Esophagus squamous epithelium (tissue), 4 donors: ENCODE data around the gene TMEM255B.

ENCODE experiments used
- POLR2A ChIP-seq, 4 donors: fragments of 450-650 bp; IDR thresholded peaks; one replicate each; pipeline ENCODE4 v1.6.1; 2017; ENCODE audit warnings: antibody characterized with exemption in 4 of 4, mild to moderate bottlenecking in 4 of 4, moderate library complexity in 3 of 4
- TF ChIP-seq, protein P1 (sequence below), 6 experiments: fragments of 450-650 bp in 4 of 6; fragments of 200-600 bp in 2 of 6; sonication (generic) in 2 of 6; IDR thresholded peaks; one replicate each; pipeline ENCODE4 v1.5.1; 2016 to 2019; ENCODE audit warnings: antibody characterized with exemption in 6 of 6, mild to moderate bottlenecking in 4 of 6, moderate library complexity in 4 of 6

DNA sequence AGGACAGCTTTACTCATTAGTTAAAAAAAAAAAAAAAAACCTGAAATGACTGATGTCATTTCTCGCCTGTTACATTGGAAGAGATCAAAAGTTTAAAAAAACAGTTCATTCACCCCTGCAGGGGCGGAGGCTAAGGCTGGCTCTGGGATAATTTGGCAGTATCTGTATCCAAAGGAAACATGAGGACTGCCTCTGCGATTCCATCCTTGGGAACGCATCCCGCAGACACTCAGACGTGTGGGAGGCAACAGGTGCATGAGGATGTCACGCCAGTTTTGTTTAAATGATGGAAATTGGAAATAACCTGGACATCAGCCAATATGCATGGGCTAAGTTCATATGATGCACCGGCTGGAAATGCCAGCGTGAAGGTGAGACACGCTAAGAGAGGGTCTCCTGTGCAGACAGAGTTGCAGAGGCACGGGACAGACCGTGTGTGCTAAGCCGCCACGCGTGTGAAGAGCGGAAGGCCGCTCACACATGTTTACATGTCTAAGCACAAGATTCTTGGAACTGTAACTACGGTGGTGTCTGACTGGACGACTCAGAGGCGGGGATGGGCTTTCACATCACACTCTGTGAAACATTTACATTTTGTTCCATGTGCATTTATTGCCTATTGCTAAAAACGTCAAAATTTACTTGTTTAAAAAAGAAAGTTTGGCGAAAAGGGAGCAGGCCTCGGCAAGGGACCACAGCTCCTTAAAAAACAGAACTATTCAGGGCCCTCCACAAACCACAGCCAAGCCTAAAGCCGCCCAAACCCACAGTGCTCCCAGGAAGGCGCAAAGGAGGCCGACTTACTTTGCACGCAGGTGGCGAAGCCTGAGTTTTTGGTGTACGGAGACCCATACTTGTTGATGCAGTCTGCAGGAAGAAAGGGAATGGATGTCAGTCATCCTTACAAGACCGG lies 87.0 kb downstream of the TMEM255B start:
- TF ChIP-seq, protein P1, sequence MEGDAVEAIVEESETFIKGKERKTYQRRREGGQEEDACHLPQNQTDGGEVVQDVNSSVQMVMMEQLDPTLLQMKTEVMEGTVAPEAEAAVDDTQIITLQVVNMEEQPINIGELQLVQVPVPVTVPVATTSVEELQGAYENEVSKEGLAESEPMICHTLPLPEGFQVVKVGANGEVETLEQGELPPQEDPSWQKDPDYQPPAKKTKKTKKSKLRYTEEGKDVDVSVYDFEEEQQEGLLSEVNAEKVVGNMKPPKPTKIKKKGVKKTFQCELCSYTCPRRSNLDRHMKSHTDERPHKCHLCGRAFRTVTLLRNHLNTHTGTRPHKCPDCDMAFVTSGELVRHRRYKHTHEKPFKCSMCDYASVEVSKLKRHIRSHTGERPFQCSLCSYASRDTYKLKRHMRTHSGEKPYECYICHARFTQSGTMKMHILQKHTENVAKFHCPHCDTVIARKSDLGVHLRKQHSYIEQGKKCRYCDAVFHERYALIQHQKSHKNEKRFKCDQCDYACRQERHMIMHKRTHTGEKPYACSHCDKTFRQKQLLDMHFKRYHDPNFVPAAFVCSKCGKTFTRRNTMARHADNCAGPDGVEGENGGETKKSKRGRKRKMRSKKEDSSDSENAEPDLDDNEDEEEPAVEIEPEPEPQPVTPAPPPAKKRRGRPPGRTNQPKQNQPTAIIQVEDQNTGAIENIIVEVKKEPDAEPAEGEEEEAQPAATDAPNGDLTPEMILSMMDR (IDR thresholded peaks at IDR 0.05) = no peak
- TF ChIP-seq POLR2A (IDR thresholded peaks at IDR 0.05) = no peak
